PC-3 (cell line): ENCODE data around the gene MAD2L1BP.

Experiments used
- EZH2 ChIP-seq: fragments of 300-600 bp; sonication (generic); IDR thresholded peaks from one replicate; pipeline ENCODE4 v1.6.1; 2017; ENCODE audit warnings: antibody characterized with exemption, mild to moderate bottlenecking, low read length; ENCODE audit not compliant: unreplicated experiment
- EZH2phosphoT487 ChIP-seq: fragments of 300-600 bp; sonication (generic); IDR thresholded peaks from 2 replicates; pipeline ENCODE4 v1.6.1; 2018; ENCODE audit warnings: mild to moderate bottlenecking, antibody characterized with exemption, low read length, borderline replicate concordance
- TF ChIP-seq, protein P1 (sequence below): fragments of 300-600 bp; sonication (generic); conservative IDR thresholded peaks from 2 replicates; pipeline ENCODE4 v1.5.1; 2017; ENCODE audit warnings: antibody characterized with exemption, low read depth, mild to moderate bottlenecking, low read length

DNA sequence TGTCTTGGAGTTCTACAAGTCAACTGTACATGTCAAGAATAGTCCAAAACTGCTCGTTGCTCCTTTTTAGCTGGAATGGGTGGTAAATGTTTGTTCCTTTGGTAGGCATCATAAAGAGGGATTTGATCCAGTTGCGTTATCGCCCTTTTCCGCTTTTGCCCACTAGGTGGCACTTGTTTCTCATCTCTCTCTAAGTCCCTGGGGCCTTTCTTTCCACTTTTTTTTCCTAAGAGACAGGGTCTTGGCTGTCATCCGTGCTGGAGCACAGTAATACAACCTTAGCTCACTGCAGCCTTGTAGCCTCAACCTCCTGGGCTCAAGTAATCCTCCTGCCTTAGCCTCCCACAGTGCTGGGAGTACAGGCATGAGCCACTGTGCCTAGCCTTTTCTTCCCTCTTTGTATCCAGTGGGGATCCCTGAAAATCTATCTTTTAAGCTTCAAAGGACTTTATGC is 27.3 kb upstream of the MAD2L1BP start:
- TF ChIP-seq, protein P1, sequence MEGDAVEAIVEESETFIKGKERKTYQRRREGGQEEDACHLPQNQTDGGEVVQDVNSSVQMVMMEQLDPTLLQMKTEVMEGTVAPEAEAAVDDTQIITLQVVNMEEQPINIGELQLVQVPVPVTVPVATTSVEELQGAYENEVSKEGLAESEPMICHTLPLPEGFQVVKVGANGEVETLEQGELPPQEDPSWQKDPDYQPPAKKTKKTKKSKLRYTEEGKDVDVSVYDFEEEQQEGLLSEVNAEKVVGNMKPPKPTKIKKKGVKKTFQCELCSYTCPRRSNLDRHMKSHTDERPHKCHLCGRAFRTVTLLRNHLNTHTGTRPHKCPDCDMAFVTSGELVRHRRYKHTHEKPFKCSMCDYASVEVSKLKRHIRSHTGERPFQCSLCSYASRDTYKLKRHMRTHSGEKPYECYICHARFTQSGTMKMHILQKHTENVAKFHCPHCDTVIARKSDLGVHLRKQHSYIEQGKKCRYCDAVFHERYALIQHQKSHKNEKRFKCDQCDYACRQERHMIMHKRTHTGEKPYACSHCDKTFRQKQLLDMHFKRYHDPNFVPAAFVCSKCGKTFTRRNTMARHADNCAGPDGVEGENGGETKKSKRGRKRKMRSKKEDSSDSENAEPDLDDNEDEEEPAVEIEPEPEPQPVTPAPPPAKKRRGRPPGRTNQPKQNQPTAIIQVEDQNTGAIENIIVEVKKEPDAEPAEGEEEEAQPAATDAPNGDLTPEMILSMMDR: peak; percentile 91
- TF ChIP-seq EZH2: no peak
- no peak for TF ChIP-seq EZH2phosphoT487
